HG03025 (cell line): ENCODE data around the gene ST7.

Experiments used
- ATAC-seq: cut with Tn5 transposase; IDR thresholded peaks from one replicate; pipeline ENCODE4 v1.9.1; 2021; ENCODE audit warnings: mild to moderate bottlenecking, moderate library complexity; ENCODE audit not compliant: unreplicated experiment, low FRiP score

Gene ST7

GRCh38 chr7:117087639-117088396 lies 134.5 kb downstream of the ST7 start:
- ATAC-seq = no peak

GRCh38 chr7:117088623-117089194 lies 135.4 kb downstream of the ST7 start:
- no peak for ATAC-seq

GRCh38 chr7:117090791-117091190 lies 137.5 kb downstream of the ST7 start:
- ATAC-seq = no peak

- no peak for ATAC-seq
Observed at GRCh38 chr7:117091721-117092120, 138.4 kb downstream of the ST7 start.

- no peak for ATAC-seq
Observed at GRCh38 chr7:117092785-117093184, 139.5 kb downstream of the ST7 start.

GRCh38 chr7:117094457-117094856 lies 141.2 kb downstream of the ST7 start:
- ATAC-seq = no peak

GRCh38 chr7:117095055-117095454 lies 141.8 kb downstream of the ST7 start:
- ATAC-seq = no peak

- no peak for ATAC-seq
Observed at GRCh38 chr7:117096330-117096729, 143.0 kb downstream of the ST7 start.

- no peak for ATAC-seq
Observed at GRCh38 chr7:117096942-117097341, 143.6 kb downstream of the ST7 start.

GRCh38 chr7:117097860-117098259 lies 144.6 kb downstream of the ST7 start:
- no peak for ATAC-seq

- no peak for ATAC-seq
Observed at GRCh38 chr7:117098457-117098856, 145.2 kb downstream of the ST7 start.

- no peak for ATAC-seq
Observed at GRCh38 chr7:117101026-117101425, 147.7 kb downstream of the ST7 start.

GRCh38 chr7:117110480-117111315 lies 157.4 kb downstream of the ST7 start:
- ATAC-seq = peak; percentile 95

GRCh38 chr7:117111535-117111934 lies 158.2 kb downstream of the ST7 start:
- ATAC-seq = no peak

GRCh38 chr7:117112640-117113039 lies 159.3 kb downstream of the ST7 start:
- ATAC-seq = no peak

GRCh38 chr7:117113871-117114270 lies 160.6 kb downstream of the ST7 start:
- no peak for ATAC-seq

- ATAC-seq = no peak
Observed at GRCh38 chr7:117114272-117114671, 161.0 kb downstream of the ST7 start.

GRCh38 chr7:117116211-117116610 lies 162.9 kb downstream of the ST7 start:
- ATAC-seq = no peak

- no peak for ATAC-seq
Observed at GRCh38 chr7:117117172-117117571, 163.9 kb downstream of the ST7 start.

GRCh38 chr7:117118579-117119180 lies 165.4 kb downstream of the ST7 start:
- no peak for ATAC-seq
